Inflammatory macrophage treated with lipopolysaccharide for 4 hours (primary cell): ENCODE data around the gene PHF11.

Experiments used
- DNase-seq: peaks from one replicate; pipeline ENCODE4 v3.0.0-alpha.2; 2020

Gene PHF11

DNA sequence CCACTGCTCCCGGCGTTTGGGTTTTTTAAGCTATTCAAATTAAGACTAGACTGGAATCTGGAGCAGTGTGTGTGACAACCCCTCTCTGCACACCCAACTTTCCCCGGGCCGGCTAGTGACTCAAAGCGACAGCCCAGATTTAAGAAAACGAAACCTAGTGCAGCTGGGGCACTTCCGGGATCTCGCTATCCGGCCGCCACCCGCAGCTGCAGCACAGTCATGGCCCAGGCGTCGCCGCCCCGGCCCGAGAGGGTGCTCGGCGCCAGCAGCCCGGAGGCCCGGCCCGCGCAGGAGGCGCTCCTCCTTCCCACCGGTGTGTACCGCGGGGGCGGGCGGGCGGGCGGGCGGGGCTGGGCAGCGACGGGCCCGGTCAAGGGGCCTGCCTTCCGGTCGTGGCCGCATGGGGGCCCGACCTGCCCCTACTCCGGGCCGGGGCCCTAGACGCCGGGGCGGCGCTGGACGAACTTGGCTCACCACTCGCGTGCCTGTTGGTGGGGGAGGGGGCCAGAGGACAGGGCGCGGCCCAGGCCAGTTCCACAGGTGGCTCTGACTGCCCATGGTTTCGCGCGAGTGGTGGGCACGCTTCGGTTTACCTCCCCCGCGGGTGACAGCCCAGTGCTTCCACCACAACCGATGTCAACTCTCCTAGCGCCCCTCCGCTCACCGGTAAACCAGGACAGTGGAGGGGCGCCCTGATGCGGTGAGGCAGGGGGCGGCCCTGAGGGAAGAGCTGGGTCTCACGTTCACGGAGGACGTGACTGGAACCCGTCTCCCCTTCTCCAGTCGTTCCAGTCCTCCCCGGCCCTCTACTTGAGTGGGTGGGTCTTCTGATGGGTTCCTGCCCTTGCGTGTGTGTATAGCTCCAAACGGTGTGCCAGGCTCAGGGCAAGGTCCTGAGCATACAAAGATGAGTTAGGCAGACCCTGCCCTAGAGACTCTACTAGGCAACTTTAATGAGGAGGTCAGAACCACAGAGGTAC lies at the start of gene PHF11:
PHF11 (plus strand) TSS at position 171 of the 980 bp plus-strand sequence; CDS start at position 220, 49 bp downstream.
- DNase-seq, result peak; percentile 94

- DNase-seq, result no peak
These were observed 49.3 kb upstream of the PHF11 start for GRCh38 chr13:49446473-49446872.

GRCh38 chr13:49448753-49449152 lies 47.0 kb upstream of the PHF11 start:
- no peak for DNase-seq

DNA sequence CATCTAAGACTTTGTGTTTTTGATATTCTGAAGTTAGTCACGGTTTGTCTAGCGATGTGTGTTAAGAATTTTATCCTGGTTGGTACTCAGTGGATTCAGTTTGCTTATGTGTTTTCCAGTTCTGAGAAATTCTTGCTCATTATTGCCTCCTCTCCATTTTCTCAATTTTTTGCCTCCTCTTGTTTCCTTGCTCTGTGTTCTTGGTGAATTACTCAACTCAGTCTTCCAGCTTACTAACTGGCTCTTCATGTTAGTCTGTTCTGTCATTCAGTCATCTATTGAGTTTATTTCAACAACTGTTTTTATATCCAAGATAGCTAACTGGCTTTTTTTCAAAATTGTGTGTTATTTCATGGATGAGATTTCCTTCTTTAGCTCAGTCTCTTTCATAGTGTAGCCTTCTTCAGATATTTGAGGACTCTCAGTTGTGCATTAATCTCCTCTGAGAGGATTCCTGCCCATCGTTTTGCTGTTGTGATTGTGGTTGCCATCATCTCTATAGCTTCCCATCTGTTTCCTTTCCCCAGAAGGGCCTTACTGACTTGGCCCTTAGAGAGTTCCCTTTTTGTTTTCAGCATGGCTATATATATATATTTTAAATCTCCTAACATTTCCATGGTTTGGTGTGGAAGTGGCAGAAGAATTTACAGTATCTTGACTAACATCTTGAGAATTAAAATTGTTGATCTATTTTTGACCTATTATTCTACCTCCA lies 45.5 kb upstream of the PHF11 start:
- no peak for DNase-seq

GRCh38 chr13:49452725-49453457 lies 42.9 kb upstream of the PHF11 start:
- no peak for DNase-seq

- DNase-seq, result no peak
These were observed 42.3 kb upstream of the PHF11 start for GRCh38 chr13:49453465-49453864.

GRCh38 chr13:49454388-49455006 lies 41.3 kb upstream of the PHF11 start:
- no peak for DNase-seq

DNA sequence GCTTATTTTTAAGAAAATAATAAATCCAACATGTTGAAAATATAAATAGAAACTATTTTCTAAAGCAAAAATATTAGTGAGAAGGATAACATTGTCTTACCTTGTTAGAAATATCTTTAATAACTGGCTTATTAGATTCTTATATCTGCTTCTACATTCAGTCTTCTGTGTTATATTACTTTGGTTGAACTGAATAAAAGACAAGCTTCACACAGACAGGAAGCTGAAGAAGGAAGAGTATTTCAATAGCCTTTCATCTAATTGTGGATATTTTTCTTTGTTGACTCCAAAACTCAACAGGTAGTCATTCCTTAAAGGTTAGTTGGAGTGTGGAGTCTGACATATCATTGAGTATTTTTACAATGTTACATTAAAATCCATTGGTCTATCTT lies 40.8 kb upstream of the PHF11 start:
- DNase-seq, result no peak

GRCh38 chr13:49456156-49456555 lies 39.6 kb upstream of the PHF11 start:
- DNase-seq, result no peak

GRCh38 chr13:49457221-49457620 lies 38.5 kb upstream of the PHF11 start:
- no peak for DNase-seq

GRCh38 chr13:49459580-49459979 lies 36.2 kb upstream of the PHF11 start:
- DNase-seq, result no peak

- DNase-seq, result peak; percentile 63
These were observed 31.7 kb upstream of the PHF11 start for GRCh38 chr13:49464085-49464484.

DNA sequence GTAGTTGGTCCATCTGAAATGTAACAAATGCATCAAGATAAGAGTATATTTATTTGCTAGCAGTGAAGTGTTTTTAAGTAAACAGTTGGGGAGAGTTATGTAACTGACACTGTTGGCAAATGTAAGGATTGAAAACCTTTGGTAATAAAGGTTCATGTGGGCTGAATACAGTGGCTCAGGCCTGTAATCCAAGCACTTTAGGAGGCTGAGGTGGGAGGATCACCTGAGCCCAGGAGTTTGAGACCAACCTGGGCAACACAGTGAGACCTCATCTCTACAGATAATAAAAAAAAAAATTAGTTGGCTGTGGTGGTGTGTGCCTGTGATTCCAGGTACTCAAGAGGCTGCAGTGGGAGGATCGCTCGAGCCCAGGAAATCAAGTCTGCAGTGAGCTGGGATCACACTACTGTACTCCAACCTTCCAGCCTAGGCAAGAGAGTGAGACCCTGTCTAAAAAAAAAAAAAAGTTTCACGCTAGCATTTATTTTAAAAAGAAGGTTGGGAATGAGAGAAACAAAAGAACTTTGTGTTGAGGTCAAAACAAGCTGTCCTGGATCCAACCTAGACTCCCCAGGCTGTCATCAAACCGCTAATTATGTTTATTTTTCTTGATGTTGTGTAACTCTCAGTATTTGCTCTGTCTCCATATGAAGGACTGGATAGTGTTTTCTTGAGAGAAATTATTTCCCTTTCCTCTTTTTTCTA lies 31.0 kb upstream of the PHF11 start:
- no peak for DNase-seq

GRCh38 chr13:49466292-49466838 lies 29.4 kb upstream of the PHF11 start:
- no peak for DNase-seq

- no peak for DNase-seq
These were observed 23.6 kb upstream of the PHF11 start for GRCh38 chr13:49472186-49472585.

- DNase-seq, result no peak
These were observed 19.2 kb upstream of the PHF11 start for GRCh38 chr13:49476529-49476928.

DNA sequence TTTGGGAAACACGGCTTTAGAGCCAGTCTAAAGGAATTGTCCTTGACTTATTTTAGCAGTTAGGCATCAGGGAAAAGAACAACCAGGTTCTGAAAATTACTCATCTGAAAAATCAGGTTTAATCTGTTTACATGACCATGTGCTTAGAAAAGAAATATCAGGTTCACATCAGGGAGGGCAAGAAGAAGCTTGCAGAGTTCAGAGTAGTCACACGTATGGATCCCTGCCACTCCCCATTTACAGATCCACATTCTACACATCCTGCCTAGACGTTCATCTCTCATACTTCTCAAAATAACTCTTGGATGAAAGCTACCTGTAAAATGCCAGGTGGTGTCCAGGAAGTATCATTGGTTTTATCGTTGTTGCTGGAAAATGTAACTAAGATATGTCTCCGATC lies 14.0 kb upstream of the PHF11 start:
- no peak for DNase-seq

GRCh38 chr13:49488563-49488962 lies 7.2 kb upstream of the PHF11 start:
- DNase-seq, result no peak

DNA sequence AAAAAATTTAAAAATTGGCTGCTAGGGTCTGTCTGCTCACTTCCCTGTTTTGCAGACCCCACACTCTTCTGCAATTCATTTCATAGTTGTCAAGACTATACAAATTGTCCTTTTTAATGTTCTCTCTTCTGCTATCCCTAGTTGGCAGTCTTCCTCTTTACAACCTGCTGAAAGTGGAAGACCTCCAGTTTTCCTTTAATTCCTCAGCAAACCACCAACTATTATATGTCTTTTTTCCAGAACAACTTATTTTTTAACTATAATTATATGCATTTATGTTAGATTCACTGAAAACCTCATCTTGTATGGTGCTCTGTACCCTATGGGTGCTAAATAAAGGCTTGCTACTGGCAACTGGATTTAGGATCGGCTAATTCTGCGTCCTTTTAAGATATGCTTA lies 1.1 kb upstream of the PHF11 start:
- peak; percentile 27 for DNase-seq

DNA sequence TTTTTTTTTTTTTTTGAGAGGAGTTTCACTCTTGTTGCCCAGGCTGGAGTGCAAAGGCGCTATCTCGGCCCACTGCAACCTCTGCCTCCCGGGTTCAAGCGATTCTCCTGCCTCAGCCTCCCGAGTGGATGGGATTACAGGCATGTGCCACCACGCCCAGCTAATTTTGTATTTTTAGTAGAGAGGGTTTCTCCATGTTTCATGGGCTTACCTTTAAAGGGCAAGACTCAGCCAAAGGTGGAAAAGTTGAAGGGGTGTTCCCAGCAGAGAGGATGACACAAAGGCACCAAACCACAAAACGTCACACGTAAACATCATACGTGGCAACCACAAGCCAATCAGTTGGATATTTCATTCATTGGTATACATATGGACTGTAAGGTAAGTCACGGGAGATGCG lies 1.1 kb downstream of the PHF11 start:
- DNase-seq, result peak; percentile 26

GRCh38 chr13:49497272-49497671 lies 1.5 kb downstream of the PHF11 start:
- DNase-seq, result no peak

- no peak for DNase-seq
These were observed 2.5 kb downstream of the PHF11 start for GRCh38 chr13:49498206-49498605.
